ENCODE measurements around the gene FTL.

Gene FTL

DNA sequence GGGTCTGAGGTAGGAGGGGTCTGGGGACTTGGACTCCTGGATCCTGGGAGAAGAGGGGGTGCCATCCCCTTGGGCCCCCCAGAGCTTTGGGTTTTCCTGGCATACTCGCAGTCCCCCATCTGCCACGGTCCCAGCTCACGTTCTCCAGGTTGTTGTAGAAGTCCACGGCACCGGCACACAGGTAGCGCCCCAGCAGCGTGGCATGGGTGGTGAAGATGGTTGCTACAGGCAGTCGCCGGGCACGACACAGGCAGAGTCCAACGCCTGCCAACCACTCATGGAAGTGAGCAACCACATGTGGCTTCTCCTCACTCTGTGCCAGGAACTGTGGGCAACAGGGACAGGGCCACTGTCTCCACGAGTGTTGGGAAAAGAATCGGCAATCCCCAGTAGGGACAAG lies 20.6 kb downstream of the FTL start:
- Histone ChIP-seq H3K9me3 (ENCODE audit: control insufficient read depth, low read length) (no peaks in the 10 kb centered on the region), H3K27ac (ENCODE audit: low read depth, low read length, severe bottlenecking) (no peak overlapping the region), H3K4me3 (ENCODE audit: extremely low read depth, insufficient read depth, low read length, poor library complexity, severe bottlenecking) (no peak overlapping the region), H3K4me1 (ENCODE audit: control insufficient read depth, insufficient read depth, low read length, poor library complexity, severe bottlenecking) (no peaks in the 10 kb centered on the region), H3K36me3 (ENCODE audit: control insufficient read depth, insufficient read depth, low read length) (peaks cover 85% of the 10 kb centered on the region)
- 97% methylated on average over 13 of the region's 13 CpGs for WGBS, 2 experiments (ENCODE audit: insufficient coverage in 2 of 2)

- Histone ChIP-seq H3K27ac (ENCODE audit: low read depth, low read length, severe bottlenecking) (no peak overlapping the region), H3K4me3 (ENCODE audit: extremely low read depth, insufficient read depth, low read length, poor library complexity, severe bottlenecking) (no peak overlapping the region), H3K36me3 (ENCODE audit: control insufficient read depth, insufficient read depth, low read length) (peaks cover 88% of the 10 kb centered on the region), H3K4me1 (ENCODE audit: control insufficient read depth, insufficient read depth, low read length, poor library complexity, severe bottlenecking) (no peaks in the 10 kb centered on the region), H3K9me3 (ENCODE audit: control insufficient read depth, low read length) (no peaks in the 10 kb centered on the region)
- 97 to 100% methylated on average over 1 to 3 of the region's 3 CpGs for WGBS, 2 experiments (ENCODE audit: insufficient coverage in 2 of 2)
These were observed 21.1 kb downstream of the FTL start for GRCh38 chr19:48986211-48986610.

- peaks cover 9% of the 10 kb centered on the region for H3K4me1 ChIP-seq (ENCODE audit: control insufficient read depth, insufficient read depth, low read length, poor library complexity, severe bottlenecking)
- no peak overlapping the region for H3K27ac ChIP-seq (ENCODE audit: low read depth, low read length, severe bottlenecking)
- peaks cover 78% of the 10 kb centered on the region for H3K36me3 ChIP-seq (ENCODE audit: control insufficient read depth, insufficient read depth, low read length)
- no peaks in the 10 kb centered on the region for H3K9me3 ChIP-seq (ENCODE audit: control insufficient read depth, low read length)
- no peak overlapping the region for H3K4me3 ChIP-seq (ENCODE audit: extremely low read depth, insufficient read depth, low read length, poor library complexity, severe bottlenecking)
- WGBS, 2 experiments (ENCODE audit: insufficient coverage in 2 of 2) = 93 to 96% methylated on average over 7 of the region's 7 CpGs
These were observed 22.2 kb downstream of the FTL start for GRCh38 chr19:48987323-48987722.

DNA sequence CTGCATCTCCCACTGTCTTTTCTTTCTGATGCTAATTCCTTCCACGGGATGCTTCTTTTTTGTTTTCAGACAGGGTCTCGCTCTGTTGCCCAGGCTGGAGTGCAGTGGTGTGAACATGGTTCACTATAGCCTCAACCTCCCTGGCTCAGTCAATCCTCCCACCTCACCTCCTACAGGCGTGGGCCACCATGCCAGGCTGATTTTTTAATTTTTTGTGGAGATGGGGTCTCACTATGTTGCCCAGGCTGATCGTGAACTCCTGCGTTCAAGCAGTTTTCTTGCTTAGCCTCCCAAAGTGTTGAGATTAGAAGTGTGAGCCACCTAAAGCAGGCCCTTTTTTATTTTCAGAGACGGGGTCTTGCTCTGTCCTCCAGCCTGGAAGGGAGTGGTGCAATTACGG lies 23.2 kb downstream of the FTL start:
- Histone ChIP-seq H3K27ac (ENCODE audit: low read depth, low read length, severe bottlenecking) (no peak overlapping the region), H3K4me1 (ENCODE audit: control insufficient read depth, insufficient read depth, low read length, poor library complexity, severe bottlenecking) (peaks cover 9% of the 10 kb centered on the region), H3K9me3 (ENCODE audit: control insufficient read depth, low read length) (no peaks in the 10 kb centered on the region), H3K36me3 (ENCODE audit: control insufficient read depth, insufficient read depth, low read length) (peaks cover 68% of the 10 kb centered on the region), H3K4me3 (ENCODE audit: extremely low read depth, insufficient read depth, low read length, poor library complexity, severe bottlenecking) (no peak overlapping the region)
- 97 to 99% methylated on average over 4 to 5 of the region's 7 CpGs for WGBS, 2 experiments (ENCODE audit: insufficient coverage in 2 of 2)

DNA sequence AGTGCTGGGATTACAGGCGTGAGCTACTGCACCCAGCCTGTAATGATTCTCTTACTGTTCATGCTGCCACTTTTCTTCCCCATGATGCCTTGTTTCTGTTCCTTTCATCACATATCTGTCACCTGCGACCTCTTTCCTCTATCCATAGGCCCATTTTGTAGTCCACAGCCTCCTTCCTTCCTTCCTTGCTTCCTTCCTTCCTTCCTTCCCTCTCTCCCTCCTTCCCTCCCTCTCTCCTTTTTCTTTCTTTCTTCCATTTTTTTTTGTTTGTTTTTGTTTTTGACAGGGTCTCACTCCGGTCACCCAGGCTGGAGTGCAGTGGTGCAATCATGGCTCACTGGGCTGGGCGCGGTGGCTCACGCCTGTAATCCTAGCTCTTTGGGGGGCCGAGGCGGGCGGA lies 23.8 kb downstream of the FTL start:
- WGBS, 2 experiments (ENCODE audit: insufficient coverage in 2 of 2) = 97 to 98% methylated on average over 4 to 9 of the region's 9 CpGs
- no peak overlapping the region for H3K4me3 ChIP-seq (ENCODE audit: extremely low read depth, insufficient read depth, low read length, poor library complexity, severe bottlenecking)
- H3K36me3 ChIP-seq (ENCODE audit: control insufficient read depth, insufficient read depth, low read length) = peaks cover 62% of the 10 kb centered on the region
- H3K4me1 ChIP-seq (ENCODE audit: control insufficient read depth, insufficient read depth, low read length, poor library complexity, severe bottlenecking) = peaks cover 9% of the 10 kb centered on the region
- H3K27ac ChIP-seq (ENCODE audit: low read depth, low read length, severe bottlenecking) = no peak overlapping the region
- H3K9me3 ChIP-seq (ENCODE audit: control insufficient read depth, low read length) = no peaks in the 10 kb centered on the region

DNA sequence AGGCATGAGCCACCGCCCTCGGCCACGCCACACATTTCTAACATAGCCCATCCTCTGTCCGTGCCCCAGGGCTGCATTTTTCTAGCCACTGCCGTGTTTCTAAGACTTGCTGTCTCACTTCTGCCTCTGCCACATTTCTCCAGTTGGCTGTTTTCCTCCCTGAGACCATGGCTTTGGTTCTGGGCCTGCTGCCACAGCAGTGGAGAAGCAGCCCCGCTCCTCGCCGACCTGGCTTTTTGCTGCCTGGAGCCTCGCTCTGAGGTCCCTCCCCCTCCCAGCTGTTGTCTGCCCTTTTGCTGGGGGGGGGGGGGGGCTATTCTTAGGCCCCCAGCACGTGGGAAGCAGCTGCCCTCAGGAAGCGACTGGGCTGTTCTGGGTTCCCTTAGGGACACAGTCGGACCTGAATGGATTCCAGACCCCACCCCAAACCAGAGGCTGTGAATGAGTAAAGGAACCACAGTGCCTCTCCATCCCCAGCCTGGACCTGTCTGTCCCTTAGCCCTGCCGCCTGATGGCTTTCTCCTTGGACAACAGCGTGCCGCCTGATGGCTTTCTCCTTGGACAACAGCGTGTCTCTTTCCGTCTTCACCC lies 24.7 kb downstream of the FTL start:
- Histone ChIP-seq H3K36me3 (ENCODE audit: control insufficient read depth, insufficient read depth, low read length) (peaks cover 56% of the 10 kb centered on the region), H3K9me3 (ENCODE audit: control insufficient read depth, low read length) (no peaks in the 10 kb centered on the region), H3K27ac (ENCODE audit: low read depth, low read length, severe bottlenecking) (no peak overlapping the region), H3K4me1 (ENCODE audit: control insufficient read depth, insufficient read depth, low read length, poor library complexity, severe bottlenecking) (peaks cover 14% of the 10 kb centered on the region), H3K4me3 (ENCODE audit: extremely low read depth, insufficient read depth, low read length, poor library complexity, severe bottlenecking) (no peak overlapping the region)
- 95 to 97% methylated on average over 12 of the region's 17 CpGs for WGBS, 2 experiments (ENCODE audit: insufficient coverage in 2 of 2)

DNA sequence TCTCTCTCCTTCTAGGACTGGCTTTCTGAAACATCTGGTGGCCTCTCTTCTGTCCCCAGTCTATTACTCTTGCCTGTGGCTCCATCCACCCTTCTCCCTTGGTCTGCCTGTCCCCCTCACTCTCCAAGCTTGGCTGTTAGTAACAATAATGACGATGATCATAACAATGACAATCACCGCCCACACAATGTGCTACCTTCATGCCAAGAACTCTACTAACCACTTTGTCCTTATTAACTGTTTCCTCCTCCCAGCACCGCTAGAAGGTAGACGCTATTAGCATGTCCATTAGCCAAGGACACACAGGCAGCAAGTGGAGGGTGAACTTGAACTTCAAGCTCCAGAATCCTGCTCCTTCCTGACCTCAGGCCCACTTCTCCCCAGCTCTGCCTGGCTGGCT lies 25.3 kb downstream of the FTL start:
- H3K36me3 ChIP-seq (ENCODE audit: control insufficient read depth, insufficient read depth, low read length) = peaks cover 50% of the 10 kb centered on the region
- no peak overlapping the region for H3K27ac ChIP-seq (ENCODE audit: low read depth, low read length, severe bottlenecking)
- no peaks in the 10 kb centered on the region for H3K9me3 ChIP-seq (ENCODE audit: control insufficient read depth, low read length)
- no peak overlapping the region for H3K4me3 ChIP-seq (ENCODE audit: extremely low read depth, insufficient read depth, low read length, poor library complexity, severe bottlenecking)
- H3K4me1 ChIP-seq (ENCODE audit: control insufficient read depth, insufficient read depth, low read length, poor library complexity, severe bottlenecking) = peaks cover 16% of the 10 kb centered on the region
- WGBS, 2 experiments (ENCODE audit: insufficient coverage in 2 of 2) = 89 to 96% methylated on average over 4 of the region's 4 CpGs

DNA sequence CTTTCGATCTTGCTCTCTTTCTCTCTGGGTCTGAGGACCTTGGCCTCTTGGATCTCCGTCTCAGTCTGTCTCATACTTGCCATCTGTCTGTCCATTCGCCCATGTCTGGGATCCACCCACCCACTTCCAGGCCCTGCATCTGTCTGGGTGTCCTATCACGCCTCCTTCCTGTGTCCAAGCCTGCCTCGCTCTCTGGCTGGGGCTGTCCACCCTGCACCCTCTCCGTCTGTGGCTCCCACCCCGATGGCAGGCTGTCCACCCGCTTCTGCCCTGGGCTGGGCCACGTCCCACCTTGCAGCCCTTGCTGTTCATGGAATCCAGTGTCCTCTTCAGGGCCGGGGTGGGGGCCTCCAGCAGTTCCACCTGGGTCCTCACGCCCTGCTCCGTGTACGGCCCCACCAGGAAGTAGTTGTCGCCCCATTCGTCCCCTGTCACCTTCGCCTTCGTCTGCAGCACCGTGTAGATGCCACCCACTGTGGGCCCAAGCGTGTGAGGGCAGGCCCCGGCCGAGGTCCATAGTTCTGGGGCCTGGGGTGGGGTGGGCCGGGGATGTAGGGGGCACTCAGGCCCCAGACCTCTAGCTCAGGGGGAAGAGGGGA lies 26.0 kb downstream of the FTL start:
- H3K9me3 ChIP-seq (ENCODE audit: control insufficient read depth, low read length) = no peaks in the 10 kb centered on the region
- WGBS, 2 experiments (ENCODE audit: insufficient coverage in 2 of 2) = 94 to 97% methylated on average over 20 to 22 of the region's 22 CpGs
- peak overlapping the region; percentile 98 for H3K4me3 ChIP-seq (ENCODE audit: extremely low read depth, insufficient read depth, low read length, poor library complexity, severe bottlenecking)
- no peak overlapping the region for H3K27ac ChIP-seq (ENCODE audit: low read depth, low read length, severe bottlenecking)
- peaks cover 16% of the 10 kb centered on the region for H3K4me1 ChIP-seq (ENCODE audit: control insufficient read depth, insufficient read depth, low read length, poor library complexity, severe bottlenecking)
- peaks cover 43% of the 10 kb centered on the region for H3K36me3 ChIP-seq (ENCODE audit: control insufficient read depth, insufficient read depth, low read length)

DNA sequence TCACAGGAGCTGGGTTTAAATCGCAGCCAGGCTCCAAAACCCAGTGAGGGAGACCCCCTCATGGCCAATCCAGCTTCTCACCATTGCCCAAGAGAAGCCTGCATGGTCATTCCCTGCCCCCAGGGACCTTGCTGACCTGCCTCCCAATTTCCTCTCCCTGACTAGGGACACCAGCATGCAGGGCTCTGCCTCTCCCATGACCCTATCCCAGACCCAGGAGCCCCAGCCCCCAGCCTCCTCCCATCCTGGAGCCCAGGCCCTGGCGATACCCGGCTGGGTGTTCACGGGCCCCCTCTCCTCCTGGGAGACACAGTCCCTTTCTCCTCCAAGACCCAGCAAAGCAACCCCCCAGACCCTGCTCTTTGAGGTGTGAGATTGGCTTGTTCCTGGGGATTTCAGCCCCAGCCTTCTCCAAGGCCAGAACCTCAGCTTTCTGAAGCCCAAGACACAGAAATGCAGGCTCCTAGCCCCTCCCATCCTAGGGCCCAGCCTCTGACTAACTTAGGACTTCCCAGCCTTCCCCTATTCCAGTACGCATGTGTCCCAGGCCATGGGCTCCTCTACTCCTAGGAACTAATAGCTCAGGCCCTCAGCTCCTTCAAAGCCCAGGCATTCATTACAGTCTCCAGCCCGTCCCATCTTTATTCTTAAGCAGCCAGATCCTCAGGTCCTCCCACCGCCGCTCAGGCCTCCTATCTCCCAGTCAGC lies 26.9 kb downstream of the FTL start:
- peaks cover 34% of the 10 kb centered on the region for H3K36me3 ChIP-seq (ENCODE audit: control insufficient read depth, insufficient read depth, low read length)
- peak overlapping the region; percentile 98 for H3K4me3 ChIP-seq (ENCODE audit: extremely low read depth, insufficient read depth, low read length, poor library complexity, severe bottlenecking)
- H3K4me1 ChIP-seq (ENCODE audit: control insufficient read depth, insufficient read depth, low read length, poor library complexity, severe bottlenecking) = peaks cover 16% of the 10 kb centered on the region
- no peaks in the 10 kb centered on the region for H3K9me3 ChIP-seq (ENCODE audit: control insufficient read depth, low read length)
- peak overlapping the region; percentile 5 for H3K27ac ChIP-seq (ENCODE audit: low read depth, low read length, severe bottlenecking)
- 23 to 38% methylated on average over 5 to 7 of the region's 8 CpGs for WGBS, 2 experiments (ENCODE audit: insufficient coverage in 2 of 2)

- 1 to 2% methylated on average over 18 to 20 of the region's 20 CpGs for WGBS, 2 experiments (ENCODE audit: insufficient coverage in 2 of 2)
- Histone ChIP-seq H3K27ac (ENCODE audit: low read depth, low read length, severe bottlenecking) (peak overlapping the region; percentile 65), H3K4me3 (ENCODE audit: extremely low read depth, insufficient read depth, low read length, poor library complexity, severe bottlenecking) (peak overlapping the region; percentile 98), H3K4me1 (ENCODE audit: control insufficient read depth, insufficient read depth, low read length, poor library complexity, severe bottlenecking) (peaks cover 16% of the 10 kb centered on the region), H3K36me3 (ENCODE audit: control insufficient read depth, insufficient read depth, low read length) (peaks cover 31% of the 10 kb centered on the region), H3K9me3 (ENCODE audit: control insufficient read depth, low read length) (no peaks in the 10 kb centered on the region)
These were observed 27.6 kb downstream of the FTL start for GRCh38 chr19:48992581-48993174.

Data from mesodermal cell (in vitro differentiated cells).